HepG2 (cell line): Measurements from ENCODE around the gene EWSR1. TPM values are rescaled to one million over a fixed set of nuclear protein-coding genes. Genes with fewer than 3 reads are reported as not detected.
A peak's percentile ranks its signal among the peaks of the same experiment; 100 is the strongest.

Experiments used
- ATF1 ChIP-seq: IDR thresholded peaks from 2 replicates; pipeline ENCODE4 v1.6.1; 2016; ENCODE audit warnings: mild to moderate bottlenecking, control low read depth
- CHD2 ChIP-seq: IDR thresholded peaks from 2 replicates; pipeline ENCODE4 v1.6.1; 2011; ENCODE audit warnings: low read depth, low read length, improper control_type of control experiment
- ETV6 ChIP-seq: sonication (generic); formaldehyde crosslinking; conservative IDR thresholded peaks from 2 replicates; pipeline ENCODE4 v1.4.0; 2020; ENCODE audit warnings: missing genetic modification reagents
- KLF6 ChIP-seq: IDR thresholded peaks from 2 replicates; pipeline ENCODE4 v1.8.0; 2016; ENCODE audit warnings: missing biosample characterization, missing genetic modification reagents
- MAF1 ChIP-seq: sonication (generic); formaldehyde crosslinking; IDR thresholded peaks from 2 replicates; pipeline ENCODE4 v1.5.0; 2020; ENCODE audit warnings: missing genetic modification reagents, borderline replicate concordance
- ONECUT2 ChIP-seq: sonication (generic); formaldehyde crosslinking; IDR thresholded peaks from 2 replicates; pipeline ENCODE4 v1.4.0; 2020; ENCODE audit warnings: missing genetic modification reagents
- POLR2AphosphoS2 ChIP-seq: IDR thresholded peaks from 2 replicates; pipeline ENCODE4 v1.6.1; 2011; ENCODE audit warnings: low read depth, low read length, improper control_type of control experiment
- RNF2 ChIP-seq: fragments of 450-650 bp; conservative IDR thresholded peaks from 2 replicates; pipeline ENCODE4 v1.6.1; 2016; ENCODE audit warnings: low read depth
- SRSF9 ChIP-seq: fragments of 200-400 bp; formaldehyde crosslinking; IDR thresholded peaks from 2 replicates; pipeline ENCODE4 v1.6.1; 2018; ENCODE audit warnings: borderline replicate concordance, mild to moderate bottlenecking, low read depth, low read length; ENCODE audit not compliant: insufficient read depth, poor library complexity, severe bottlenecking
- TARDBP ChIP-seq: sonication (generic); formaldehyde crosslinking; IDR thresholded peaks from 2 replicates; pipeline ENCODE4 v1.8.0; 2022; ENCODE audit warnings: mild to moderate bottlenecking, missing genetic modification reagents
- ZNF180 ChIP-seq: sonication (generic); formaldehyde crosslinking; IDR thresholded peaks from 2 replicates; pipeline ENCODE4 v1.4.0; 2020; ENCODE audit warnings: low read depth, missing genetic modification reagents, borderline replicate concordance
- ZNF451 ChIP-seq: sonication (generic); formaldehyde crosslinking; IDR thresholded peaks from 2 replicates; pipeline ENCODE4 v1.5.0; 2020; ENCODE audit warnings: mild to moderate bottlenecking, missing genetic modification reagents
- ZNF564 ChIP-seq: sonication (generic); formaldehyde crosslinking; IDR thresholded peaks from 2 replicates; pipeline ENCODE4 v1.8.1; 2023; ENCODE audit warnings: mild to moderate bottlenecking, missing genetic modification reagents
- ZNF615 ChIP-seq: sonication (generic); formaldehyde crosslinking; IDR thresholded peaks from 2 replicates; pipeline ENCODE4 v1.5.0; 2020; ENCODE audit warnings: mild to moderate bottlenecking, missing genetic modification reagents, borderline replicate concordance
- ZNF674 ChIP-seq: sonication (generic); formaldehyde crosslinking; IDR thresholded peaks from 2 replicates; pipeline ENCODE4 v1.5.0; 2020; ENCODE audit warnings: low read depth, mild to moderate bottlenecking, missing genetic modification reagents
- ZNF775 ChIP-seq: sonication (generic); formaldehyde crosslinking; IDR thresholded peaks from 2 replicates; pipeline ENCODE4 v1.4.0; 2020; ENCODE audit warnings: missing genetic modification reagents, mild to moderate bottlenecking, moderate library complexity, borderline replicate concordance
- polyA plus RNA-seq, 8 experiments: library from polyadenylated mRNA; depleted of rRNA in 3 of 8; stranded (reverse) in 7 of 8; unstranded in 1 of 8; fragments of >200 nt; fragmentation: Illumina TruSeq in 4 of 8; extraction: Trizol in 4 of 8; gene quantifications; 2 replicates each; pipeline versions ENCODE4 v1.2.1 to v1.2.3, GENCODE V29; 2011 to 2016; ENCODE audit warnings: low read depth in 4 of 8, missing spikeins in 1 of 8, mixed read lengths in 1 of 8; ENCODE audit not compliant: insufficient read depth in 1 of 8
- total RNA-seq, 5 experiments: library from RNA; depleted of rRNA; stranded (reverse); fragments of >200 nt; fragmentation: Illumina TruSeq; extraction: Trizol; gene quantifications; 2 replicates each; pipeline ENCODE4 v1.2.3, GENCODE V29; 2016; ENCODE audit warnings: low read depth in 1 of 5
- TF ChIP-seq, protein P1 (sequence below): IDR thresholded peaks from 2 replicates; pipeline ENCODE4 v1.6.1; 2016; ENCODE audit warnings: missing biosample characterization, missing genetic modification reagents, low read depth
- TF ChIP-seq, protein P2 (sequence below): fragments of 450-650 bp; IDR thresholded peaks from 2 replicates; pipeline ENCODE4 v1.6.1; 2016
- TF ChIP-seq, protein P3 (sequence below): sonication (generic); formaldehyde crosslinking; IDR thresholded peaks from 2 replicates; pipeline ENCODE4 v1.4.0; 2020; ENCODE audit warnings: missing genetic modification reagents
- TF ChIP-seq, protein P4 (sequence below): fragments of 450-650 bp; IDR thresholded peaks from 2 replicates; pipeline ENCODE4 v1.6.1; 2017; ENCODE audit warnings: mild to moderate bottlenecking
- TF ChIP-seq, protein P5 (sequence below): sonication (generic); formaldehyde crosslinking; IDR thresholded peaks from 2 replicates; pipeline ENCODE4 v1.5.1; 2020; ENCODE audit warnings: mild to moderate bottlenecking, missing genetic modification reagents, borderline replicate concordance

Gene EWSR1
- total and polyA plus RNA-seq, 2 of the 13 experiments (the other 11 are each of a cell fraction or from before 2014, with no cell fraction given): 211 to 326 TPM

DNA sequence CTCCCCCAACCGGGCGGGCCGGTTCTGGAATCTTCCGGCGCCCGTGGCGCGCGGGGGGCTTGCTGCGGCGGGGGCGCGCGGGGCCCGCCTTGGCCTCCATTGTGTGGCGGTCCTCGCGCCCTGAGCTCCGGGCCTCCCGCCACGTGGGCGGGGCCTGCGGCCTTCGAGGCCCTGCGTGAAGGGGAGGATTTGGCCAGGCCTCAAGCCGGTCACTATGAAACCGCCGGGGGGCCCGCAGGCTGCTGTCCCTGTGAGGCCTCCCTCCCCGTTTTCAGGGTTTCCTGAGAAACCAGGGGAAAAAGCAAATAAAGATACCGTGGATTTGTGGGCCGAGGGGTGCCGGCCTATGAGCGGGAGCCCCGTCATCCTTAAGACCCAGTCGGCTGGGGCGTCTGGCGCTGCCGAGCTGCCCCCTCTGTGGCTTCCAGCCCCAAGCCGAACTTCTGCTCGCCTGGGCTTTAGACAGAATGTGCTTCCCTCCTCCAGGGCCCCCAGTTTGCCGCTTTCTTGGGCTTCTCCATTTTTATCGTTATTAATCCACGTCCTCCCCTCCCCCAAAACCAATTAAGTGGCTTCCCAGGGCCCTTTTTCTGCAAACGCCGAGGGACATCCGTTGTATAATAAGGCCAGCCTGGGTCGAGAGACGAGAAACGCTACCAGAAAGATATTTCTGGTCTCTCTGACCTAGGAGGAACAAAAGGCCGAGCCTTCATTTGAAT, 602 bp downstream of the EWSR1 start (continued):
- TF ChIP-seq ZNF674 (CRISPR knock-in tag) (no peak; the same call in 1 of the 2 replicates), ZNF615 (CRISPR knock-in tag) (peak; percentile 18; the same call in 1 of the 2 replicates), MAF1 (CRISPR knock-in tag) (no peak), TARDBP (CRISPR knock-in tag) (no peak), SRSF9 (no peak), POLR2AphosphoS2 (no peak), ZNF564 (no peak), CHD2 (no peak), ZNF775 (CRISPR knock-in tag) (no peak; the same call in 1 of the 2 replicates), RNF2 (peak; percentile 91), ZNF180 (CRISPR knock-in tag) (no peak), ONECUT2 (no peak), KLF6 (CRISPR knock-in tag) (peak; percentile 87; the same call in 1 of the 2 replicates), ATF1 (no peak), ETV6 (CRISPR knock-in tag) (no peak), ZNF451 (CRISPR knock-in tag) (no peak)
- TF ChIP-seq, protein P1, sequence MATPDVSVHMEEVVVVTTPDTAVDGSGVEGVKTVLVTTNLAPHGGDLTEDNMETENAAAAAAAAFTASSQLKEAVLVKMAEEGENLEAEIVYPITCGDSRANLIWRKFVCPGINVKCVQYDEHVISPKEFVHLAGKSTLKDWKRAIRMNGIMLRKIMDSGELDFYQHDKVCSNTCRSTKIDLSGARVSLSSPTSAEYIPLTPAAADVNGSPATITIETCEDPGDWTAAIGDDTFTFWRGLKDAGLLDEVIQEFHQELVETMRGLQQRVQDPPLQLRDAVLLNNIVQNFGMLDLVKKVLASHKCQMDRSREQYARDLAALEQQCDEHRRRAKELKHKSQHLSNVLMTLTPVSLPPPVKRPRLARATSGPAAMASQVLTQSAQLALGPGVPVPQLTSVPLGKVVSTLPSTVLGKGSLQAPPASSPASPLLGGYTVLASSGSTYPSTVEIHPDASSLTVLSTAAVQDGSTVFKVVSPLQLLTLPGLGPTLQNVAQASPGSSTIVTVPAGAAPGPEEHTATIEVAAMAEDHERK (CRISPR knock-in tag): no peak
- TF ChIP-seq, protein P2, sequence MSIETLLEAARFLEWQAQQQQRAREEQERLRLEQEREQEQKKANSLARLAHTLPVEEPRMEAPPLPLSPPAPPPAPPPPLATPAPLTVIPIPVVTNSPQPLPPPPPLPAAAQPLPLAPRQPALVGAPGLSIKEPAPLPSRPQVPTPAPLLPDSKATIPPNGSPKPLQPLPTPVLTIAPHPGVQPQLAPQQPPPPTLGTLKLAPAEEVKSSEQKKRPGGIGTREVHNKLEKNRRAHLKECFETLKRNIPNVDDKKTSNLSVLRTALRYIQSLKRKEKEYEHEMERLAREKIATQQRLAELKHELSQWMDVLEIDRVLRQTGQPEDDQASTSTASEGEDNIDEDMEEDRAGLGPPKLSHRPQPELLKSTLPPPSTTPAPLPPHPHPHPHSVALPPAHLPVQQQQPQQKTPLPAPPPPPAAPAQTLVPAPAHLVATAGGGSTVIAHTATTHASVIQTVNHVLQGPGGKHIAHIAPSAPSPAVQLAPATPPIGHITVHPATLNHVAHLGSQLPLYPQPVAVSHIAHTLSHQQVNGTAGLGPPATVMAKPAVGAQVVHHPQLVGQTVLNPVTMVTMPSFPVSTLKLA: no peak
- TF ChIP-seq, protein P3, sequence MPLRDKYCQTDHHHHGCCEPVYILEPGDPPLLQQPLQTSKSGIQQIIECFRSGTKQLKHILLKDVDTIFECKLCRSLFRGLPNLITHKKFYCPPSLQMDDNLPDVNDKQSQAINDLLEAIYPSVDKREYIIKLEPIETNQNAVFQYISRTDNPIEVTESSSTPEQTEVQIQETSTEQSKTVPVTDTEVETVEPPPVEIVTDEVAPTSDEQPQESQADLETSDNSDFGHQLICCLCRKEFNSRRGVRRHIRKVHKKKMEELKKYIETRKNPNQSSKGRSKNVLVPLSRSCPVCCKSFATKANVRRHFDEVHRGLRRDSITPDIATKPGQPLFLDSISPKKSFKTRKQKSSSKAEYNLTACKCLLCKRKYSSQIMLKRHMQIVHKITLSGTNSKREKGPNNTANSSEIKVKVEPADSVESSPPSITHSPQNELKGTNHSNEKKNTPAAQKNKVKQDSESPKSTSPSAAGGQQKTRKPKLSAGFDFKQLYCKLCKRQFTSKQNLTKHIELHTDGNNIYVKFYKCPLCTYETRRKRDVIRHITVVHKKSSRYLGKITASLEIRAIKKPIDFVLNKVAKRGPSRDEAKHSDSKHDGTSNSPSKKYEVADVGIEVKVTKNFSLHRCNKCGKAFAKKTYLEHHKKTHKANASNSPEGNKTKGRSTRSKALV: no peak
- TF ChIP-seq, protein P4, sequence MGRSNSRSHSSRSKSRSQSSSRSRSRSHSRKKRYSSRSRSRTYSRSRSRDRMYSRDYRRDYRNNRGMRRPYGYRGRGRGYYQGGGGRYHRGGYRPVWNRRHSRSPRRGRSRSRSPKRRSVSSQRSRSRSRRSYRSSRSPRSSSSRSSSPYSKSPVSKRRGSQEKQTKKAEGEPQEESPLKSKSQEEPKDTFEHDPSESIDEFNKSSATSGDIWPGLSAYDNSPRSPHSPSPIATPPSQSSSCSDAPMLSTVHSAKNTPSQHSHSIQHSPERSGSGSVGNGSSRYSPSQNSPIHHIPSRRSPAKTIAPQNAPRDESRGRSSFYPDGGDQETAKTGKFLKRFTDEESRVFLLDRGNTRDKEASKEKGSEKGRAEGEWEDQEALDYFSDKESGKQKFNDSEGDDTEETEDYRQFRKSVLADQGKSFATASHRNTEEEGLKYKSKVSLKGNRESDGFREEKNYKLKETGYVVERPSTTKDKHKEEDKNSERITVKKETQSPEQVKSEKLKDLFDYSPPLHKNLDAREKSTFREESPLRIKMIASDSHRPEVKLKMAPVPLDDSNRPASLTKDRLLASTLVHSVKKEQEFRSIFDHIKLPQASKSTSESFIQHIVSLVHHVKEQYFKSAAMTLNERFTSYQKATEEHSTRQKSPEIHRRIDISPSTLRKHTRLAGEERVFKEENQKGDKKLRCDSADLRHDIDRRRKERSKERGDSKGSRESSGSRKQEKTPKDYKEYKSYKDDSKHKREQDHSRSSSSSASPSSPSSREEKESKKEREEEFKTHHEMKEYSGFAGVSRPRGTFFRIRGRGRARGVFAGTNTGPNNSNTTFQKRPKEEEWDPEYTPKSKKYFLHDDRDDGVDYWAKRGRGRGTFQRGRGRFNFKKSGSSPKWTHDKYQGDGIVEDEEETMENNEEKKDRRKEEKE: no peak
- TF ChIP-seq, protein P5, sequence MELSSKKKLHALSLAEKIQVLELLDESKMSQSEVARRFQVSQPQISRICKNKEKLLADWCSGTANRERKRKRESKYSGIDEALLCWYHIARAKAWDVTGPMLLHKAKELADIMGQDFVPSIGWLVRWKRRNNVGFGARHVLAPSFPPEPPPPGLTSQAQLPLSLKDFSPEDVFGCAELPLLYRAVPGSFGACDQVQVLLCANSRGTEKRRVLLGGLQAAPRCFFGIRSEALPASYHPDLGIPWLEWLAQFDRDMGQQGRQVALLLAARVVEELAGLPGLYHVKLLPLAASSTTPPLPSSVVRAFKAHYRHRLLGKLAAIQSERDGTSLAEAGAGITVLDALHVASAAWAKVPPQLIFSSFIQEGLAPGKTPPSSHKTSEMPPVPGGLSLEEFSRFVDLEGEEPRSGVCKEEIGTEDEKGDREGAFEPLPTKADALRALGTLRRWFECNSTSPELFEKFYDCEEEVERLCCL (CRISPR knock-in tag): no peak
